GM21360 (cell line): ENCODE data around the gene BRS3.

ENCODE experiments used
- ATAC-seq: cut with Tn5 transposase; IDR thresholded peaks from one replicate; pipeline ENCODE4 v1.9.1; 2021; ENCODE audit warnings: mild to moderate bottlenecking, moderate library complexity; ENCODE audit not compliant: unreplicated experiment

BRS3 gene

GRCh38 chrX:136493011-136493410 is 5.3 kb downstream of the BRS3 start:
- no peak for ATAC-seq

- no peak for ATAC-seq
Observed at GRCh38 chrX:136495043-136495442, 7.3 kb downstream of the BRS3 start.

DNA sequence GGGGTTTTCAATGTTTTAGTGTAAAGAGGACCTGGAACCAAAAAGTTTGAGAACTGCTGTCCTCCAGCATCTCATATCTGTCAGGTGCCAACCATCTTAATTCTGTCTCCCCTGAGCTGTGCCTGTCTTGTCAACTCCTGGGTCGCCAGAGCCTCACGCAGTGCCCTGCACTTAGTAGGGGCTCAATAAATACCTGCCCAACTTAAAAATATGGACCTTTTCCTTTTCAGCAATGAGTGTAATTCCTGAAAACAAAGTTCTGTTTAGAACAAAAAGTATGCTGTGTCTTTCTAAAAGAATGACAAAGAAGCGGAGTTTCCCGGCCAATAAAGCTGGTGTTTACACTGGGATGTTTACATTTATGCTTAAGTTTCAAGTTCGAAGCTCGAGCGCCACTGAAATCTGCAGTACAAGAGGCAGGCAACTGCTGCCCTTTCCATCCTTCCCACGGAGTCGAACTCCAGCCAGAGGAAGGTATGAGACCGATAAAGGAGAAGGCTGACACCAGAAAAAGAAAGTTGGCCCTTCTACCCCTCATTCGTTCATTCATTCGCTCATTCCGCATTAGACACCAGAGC is 8.5 kb downstream of the BRS3 start:
- ATAC-seq: peak; percentile 1

- peak; percentile 74 for ATAC-seq
Observed at GRCh38 chrX:136496764-136497555, 9.2 kb downstream of the BRS3 start.

GRCh38 chrX:136497556-136498052 is 9.9 kb downstream of the BRS3 start, which contains the start of gene HTATSF1:
Gene HTATSF1 (plus strand): TSS chrX:136497592. CDS start chrX:136497685, 93 bp downstream.
- peak; percentile 21 for ATAC-seq

DNA sequence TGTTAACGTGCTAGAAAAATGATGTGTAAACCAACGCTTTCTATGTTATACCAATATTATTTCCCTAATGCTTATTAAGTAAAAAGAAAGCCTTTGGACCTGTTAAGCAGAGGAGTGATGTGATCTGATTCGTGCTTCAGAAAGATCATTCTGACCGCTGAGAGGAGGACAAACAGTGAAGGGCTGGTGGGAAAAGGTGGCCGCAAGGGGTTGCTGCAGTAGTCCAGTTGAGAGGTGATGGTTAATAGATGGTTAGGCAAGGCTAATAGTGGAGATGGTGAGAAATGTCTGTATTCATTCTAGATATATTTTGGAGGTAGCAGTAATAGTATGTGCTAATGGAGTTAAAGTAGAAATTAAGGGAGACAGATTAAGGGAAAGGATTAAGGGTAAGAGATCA is 31.3 kb downstream of the BRS3 start:
- no peak for ATAC-seq

DNA sequence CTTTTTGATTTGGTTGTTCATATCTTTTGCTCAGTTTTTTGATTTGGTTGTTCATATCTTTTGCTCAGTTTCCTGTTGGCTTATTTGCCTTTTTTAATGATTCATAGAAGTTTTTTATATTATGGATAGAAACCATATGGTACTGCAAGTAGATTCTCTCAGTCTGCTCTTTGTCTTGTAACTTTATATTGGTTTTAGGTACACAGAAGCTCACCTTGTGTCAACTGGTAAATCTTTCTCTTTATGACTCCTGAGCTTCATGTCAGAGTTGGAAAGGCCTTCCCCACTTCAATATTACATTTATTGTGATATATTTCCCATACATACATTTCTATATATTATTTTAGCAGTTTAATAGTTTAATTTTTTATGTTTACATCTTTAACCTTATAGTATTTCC is 36.0 kb downstream of the BRS3 start:
- no peak for ATAC-seq

DNA sequence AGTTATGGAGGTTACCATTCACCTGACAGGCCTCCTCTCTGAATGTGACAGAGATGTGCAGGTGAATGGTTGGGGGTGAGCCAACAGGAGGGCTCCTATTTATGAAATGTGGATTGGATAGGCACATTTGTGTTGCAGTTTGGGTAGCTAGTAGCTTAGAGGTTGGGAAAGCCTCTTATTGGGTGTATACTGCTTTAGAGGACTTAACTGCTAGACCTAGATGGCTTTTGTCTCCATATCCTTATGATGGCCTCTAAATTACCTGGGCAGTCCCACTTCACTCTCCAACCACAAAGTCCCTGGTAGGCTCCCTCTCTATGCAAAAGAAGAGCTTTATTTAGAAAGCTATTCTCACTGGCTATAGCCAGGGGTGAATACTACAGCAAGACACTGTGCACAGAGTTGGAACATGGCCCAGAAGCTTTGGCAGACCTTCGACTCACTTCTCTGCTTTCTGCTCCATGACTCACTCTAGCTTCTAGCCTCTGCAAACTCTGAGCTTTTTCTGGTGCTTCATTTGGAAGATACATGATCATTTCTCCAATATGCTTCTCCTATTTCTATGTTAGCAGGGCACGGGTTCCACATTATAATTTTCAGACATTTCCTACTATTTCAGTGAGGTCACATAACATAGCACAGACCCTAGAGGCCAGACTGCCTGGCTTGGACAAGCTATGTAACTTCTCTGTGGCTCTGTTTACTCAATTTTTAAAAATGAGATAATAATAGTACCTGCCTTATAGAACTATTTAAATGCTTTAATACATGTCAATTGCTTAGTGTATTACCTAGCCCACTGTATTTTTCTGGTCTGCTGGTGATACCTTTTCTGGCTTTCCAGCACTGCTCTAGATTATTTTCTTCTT is 38.2 kb downstream of the BRS3 start:
- no peak for ATAC-seq

DNA sequence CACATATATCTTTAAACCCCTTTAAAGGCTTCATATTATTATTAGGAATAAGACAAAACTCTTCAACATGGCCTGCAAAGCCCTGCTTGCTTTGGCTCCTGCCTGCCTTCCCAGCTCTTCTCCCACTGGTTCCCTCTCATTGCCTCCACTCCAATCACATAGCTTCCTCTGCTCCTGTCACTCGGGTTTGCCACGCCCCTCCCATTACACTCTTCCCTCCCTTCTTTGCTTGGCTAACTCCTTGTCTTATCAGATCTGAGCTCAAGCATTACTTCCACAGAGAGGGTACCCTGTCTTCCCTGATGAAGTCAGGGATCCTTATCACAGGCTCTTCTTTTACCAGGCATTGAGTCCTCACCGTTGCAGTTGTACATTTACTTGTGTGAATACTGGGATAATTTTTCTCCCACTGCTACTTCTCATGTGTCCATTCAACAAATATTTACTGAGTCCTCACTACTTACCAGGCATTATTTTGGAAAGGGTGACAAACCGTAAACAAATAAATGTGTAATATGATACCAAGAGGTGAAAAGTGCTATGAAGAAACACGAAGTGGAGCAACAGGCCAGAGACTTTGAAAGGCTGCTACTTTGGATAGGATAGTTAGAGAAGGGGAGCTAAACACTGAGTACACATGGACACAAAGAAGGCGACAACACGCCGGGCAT is 41.0 kb downstream of the BRS3 start:
- no peak for ATAC-seq

- ATAC-seq: no peak
Observed at GRCh38 chrX:136529795-136530194, 42.0 kb downstream of the BRS3 start.

GRCh38 chrX:136531951-136532350 is 44.2 kb downstream of the BRS3 start, which contains the start of gene VGLL1:
Gene VGLL1 (plus strand): TSS chrX:136532215. CDS start chrX:136536021, 3,806 bp downstream.
- ATAC-seq: no peak

DNA sequence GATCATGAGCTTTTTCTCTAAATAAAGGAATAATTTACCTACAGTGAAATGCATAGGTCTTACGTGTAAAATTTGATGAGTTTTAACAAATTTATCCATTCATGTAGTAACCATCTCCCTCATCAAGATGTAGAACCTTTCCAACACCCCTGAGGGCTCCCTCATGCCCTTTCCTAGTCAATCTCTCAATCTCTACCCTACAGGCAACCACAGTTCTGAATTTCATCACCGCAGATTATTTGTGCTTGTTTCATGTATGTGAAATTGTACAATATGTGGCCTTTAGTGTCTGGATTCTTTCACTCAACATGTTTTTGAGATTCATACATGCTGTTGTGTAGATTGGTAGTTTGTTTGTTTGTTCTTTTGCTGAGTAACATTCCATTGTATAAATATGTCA is 46.4 kb downstream of the BRS3 start:
- ATAC-seq: no peak

GRCh38 chrX:136538811-136539210 is 51.1 kb downstream of the BRS3 start:
- ATAC-seq: no peak

DNA sequence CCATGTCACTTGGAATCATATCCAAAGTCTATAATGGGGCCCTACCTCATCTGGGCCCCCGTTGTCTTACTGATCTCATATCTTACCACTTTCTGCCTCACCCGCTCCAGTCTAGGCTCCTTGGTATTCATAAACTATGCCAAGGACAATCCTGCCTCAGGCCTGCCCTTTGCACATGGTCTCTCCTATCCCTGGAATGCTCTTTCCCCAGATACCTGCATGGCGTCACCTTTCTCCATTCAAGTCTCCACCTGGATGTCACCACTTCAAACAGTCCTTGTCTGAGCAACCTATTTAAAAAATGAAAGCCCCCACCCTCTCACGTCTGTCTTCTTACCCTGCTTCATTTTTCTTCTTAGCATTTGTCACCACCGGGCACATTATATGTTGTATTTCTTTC is 52.5 kb downstream of the BRS3 start:
- no peak for ATAC-seq

- no peak for ATAC-seq
Observed at GRCh38 chrX:136541294-136541693, 53.5 kb downstream of the BRS3 start.

- no peak for ATAC-seq
Observed at GRCh38 chrX:136542281-136542680, 54.5 kb downstream of the BRS3 start.
